Measurements from ENCODE around the gene ADSS1.

The ADSS1 gene

DNA sequence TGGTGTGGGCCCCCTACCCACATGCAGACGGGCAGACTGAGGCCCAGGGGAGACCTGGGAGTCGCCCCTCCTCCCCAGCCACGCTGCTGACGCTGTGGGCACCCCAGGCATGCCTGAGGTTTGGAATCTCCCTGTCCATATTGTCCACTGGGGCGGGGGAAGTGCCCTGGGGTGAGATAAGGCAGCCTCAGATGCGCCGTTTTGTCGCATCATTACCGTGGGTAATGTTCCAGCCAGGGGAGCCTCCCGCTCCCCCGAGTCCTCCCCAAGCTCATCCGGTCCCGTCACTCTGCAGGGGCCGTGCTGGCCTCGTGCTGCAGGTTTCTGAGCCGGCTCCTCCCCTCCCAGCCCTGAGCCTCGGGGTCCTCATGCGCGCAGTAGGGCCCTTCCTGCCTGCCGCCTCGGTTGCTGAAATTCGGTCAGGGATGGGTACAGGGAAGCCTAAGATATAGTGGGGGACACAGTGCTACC, 23.2 kb upstream of the ADSS1 start:
- DNase-seq = no peak

DNA sequence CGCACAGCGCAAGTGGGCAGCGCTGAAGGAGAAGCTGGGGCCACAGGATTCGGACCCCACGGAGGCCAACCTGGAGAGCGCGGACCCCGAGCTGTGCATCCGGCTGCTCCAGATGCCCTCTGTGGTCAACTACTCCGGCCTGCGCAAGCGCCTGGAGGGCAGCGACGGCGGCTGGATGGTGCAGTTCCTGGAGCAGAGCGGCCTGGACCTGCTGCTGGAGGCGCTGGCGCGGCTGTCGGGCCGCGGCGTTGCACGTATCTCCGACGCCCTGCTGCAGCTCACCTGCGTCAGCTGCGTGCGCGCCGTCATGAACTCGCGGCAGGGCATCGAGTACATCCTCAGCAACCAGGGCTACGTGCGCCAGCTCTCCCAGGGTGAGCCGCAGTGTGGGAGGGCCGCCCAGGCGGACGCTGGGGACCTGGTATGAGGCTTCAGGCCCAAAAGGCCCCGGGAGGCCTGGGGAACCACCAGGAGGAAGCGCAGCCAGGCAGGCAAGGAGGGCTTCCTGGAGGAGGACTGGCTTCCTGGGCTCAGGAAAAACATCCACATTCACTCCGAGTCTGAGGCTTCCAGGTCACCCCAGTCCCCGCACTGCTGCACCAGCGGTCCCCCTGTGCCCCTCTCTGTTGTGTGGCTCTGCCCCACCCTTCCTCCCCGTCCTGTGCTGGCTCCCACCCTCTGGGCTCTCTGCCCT, 22.5 kb upstream of the ADSS1 start:
- no peak for DNase-seq

GRCh38 chr14:104702106-104702505, 21.9 kb upstream of the ADSS1 start:
- DNase-seq = no peak

GRCh38 chr14:104702673-104703072, 21.4 kb upstream of the ADSS1 start:
- DNase-seq = no peak

DNA sequence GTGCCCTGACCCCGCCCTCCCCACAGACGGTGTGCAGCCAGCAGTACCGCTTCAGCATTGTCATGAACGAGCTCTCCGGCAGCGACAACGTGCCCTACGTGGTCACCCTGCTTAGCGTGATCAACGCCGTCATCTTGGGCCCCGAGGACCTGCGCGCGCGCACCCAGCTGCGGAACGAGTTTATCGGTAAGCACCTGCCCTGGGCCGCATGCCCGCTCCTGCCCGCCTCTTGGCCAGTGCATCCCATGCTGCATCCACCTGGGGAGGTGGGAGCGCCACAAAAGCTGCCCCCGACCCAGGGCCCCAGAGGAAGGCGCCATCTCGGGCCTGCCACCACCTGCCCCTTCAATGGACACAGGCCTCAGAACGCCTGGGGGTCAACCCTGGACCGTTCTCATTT, 20.8 kb upstream of the ADSS1 start:
- no peak for DNase-seq

DNA sequence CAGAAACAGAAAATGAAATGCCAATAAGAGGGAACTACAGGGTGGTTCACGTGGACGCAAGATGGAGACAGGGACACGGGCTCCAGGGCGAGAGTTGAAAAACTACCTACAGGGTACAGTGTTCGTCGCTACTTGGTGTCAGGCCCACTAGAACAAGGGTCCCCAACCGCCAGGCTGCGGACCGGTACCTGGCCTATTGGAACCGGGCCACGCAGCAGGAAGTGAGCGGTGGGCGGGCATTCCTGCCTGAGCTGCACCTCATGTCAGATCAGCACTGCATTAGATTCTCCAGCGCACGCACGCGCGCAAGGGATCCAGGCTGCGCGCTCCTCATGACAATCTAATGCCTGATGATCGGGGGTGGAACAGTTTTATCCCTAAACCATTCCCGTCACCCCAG, 19.8 kb upstream of the ADSS1 start:
- no peak for DNase-seq

- no peak for DNase-seq
These were observed 18.5 kb upstream of the ADSS1 start for GRCh38 chr14:104705340-104706047.

DNA sequence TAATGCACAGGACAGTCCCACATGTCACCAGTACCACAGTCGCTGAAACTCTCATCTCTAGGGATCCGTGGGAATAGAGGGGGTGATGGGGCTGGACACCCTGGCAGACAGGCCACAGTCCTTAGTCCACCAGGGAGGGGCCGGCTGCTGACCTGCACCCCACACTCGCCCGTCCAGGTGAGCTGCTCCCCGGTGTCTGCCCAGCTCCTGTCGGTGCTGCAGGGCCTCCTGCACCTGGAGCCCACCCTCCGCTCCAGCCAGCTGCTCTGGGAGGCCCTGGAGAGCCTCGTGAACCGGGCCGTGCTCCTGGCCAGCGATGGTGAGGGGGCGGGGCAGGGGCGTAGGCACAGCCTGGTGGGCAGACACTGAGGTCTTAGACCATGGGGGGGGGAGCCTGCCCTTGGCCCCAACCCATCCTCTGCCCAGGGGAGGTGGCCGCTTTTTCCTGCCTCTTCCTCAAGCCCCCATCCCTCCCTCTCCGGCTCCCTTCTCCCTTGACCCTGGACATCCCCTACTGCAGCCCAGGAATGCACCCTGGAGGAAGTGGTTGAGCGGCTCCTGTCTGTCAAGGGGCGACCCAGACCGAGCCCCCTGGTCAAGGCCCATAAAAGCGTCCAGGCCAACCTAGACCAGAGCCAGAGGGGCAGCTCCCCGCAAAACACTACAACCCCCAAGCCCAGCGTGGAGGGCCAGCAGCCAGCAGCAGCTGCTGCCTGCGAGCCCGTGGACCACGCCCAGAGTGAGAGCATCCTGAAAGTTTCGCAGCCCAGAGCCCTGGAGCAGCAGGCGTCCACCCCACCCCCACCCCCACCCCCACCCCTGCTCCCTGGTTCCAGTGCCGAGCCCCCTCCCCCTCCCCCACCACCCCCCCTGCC, 17.1 kb upstream of the ADSS1 start:
- DNase-seq = no peak

DNA sequence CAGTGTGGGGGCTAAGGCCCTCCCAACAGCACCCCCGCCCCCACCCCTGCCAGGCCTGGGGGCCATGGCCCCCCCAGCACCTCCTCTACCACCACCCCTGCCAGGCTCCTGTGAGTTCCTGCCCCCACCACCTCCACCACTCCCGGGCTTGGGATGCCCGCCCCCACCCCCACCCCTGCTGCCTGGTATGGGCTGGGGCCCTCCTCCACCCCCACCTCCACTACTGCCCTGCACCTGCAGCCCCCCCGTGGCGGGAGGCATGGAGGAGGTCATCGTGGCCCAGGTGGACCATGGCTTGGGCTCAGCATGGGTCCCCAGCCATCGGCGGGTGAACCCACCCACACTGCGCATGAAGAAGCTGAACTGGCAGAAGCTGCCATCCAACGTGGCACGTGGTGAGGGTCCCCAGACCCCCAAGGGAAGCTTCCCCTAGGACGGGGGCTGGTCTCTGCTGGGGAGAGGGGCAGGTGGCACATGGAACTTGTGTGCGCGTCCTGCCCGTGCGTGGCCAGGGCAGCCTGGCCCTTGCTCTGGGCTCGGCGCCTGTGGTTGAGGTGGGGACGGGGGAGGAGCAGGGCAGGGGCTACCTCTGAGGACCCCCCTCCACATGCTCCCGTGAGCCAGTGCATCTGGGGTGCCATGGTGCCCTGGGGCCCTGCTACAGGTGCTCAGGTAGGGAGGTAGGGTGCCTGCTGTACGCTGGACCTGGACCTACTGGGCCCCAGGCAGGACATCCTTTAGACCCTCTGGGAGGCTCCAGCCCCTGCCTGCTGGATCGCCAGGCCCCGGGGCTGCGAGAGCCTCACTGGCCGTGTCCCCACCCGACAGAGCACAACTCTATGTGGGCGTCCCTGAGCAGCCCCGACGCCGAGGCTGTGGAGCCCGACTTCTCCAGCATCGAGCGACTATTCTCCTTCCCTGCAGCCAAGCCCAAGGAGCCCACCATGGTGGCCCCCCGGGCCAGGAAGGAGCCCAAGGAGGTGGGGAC, 16.1 kb upstream of the ADSS1 start:
- DNase-seq = no peak

GRCh38 chr14:104708606-104709268, 15.3 kb upstream of the ADSS1 start:
- DNase-seq = no peak

DNA sequence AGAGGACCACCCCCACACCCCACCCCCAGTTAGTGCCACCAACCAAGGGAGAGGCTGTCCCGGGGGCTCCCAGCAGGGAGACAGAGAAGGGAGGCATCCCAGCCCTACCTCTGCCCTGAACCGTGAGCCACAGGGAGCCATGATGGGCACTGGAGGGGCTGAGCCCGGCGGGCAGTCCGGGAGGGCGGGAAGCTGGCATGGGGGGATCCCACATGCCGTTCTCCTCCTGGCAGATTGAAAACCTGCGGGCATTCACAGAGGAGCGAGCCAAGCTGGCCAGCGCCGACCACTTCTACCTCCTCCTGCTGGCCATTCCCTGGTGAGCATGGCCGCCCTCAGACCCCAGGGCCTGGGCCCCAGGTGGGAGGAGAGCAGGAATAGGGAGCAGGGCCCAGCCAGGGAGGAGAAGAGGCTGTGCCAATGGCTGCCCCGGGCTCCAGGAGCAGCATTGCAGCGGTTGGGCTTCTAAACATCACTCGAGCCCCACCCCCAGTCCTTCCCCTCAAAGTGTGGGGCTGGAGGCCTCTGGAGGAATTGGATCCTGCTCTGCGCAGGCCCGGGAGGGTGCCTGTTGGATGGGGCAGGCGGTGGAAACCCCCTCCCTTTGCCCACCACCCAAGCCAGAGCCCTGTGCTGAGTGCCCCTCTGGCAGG, 14.5 kb upstream of the ADSS1 start:
- DNase-seq = no peak

DNA sequence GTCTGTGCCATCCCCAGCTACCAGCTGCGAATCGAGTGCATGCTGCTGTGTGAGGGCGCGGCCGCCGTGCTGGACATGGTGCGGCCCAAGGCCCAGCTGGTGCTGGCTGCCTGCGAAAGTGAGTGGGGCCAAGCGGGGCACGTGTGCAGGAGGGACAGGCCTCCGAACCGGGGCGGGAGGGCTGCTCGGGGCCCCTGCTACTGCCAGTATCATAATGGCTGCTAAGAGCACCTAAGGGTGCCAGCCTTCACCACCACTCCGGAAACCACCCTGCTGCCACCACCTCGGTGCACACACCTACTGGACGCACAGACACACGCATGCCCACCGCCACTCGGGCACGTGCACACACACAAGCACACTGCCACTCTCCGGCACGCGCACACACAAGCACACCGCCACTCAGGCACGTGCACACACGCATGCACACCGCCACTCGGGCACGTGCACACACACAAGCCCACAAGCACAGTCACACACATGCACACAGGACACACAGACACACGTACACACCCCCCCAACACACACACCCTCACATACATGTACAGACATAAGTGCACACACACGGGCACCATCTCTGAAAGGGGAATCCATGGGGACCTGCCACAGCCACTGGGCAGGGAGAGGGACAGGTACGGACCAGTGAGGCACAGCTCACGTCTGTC, 13.8 kb upstream of the ADSS1 start:
- no peak for DNase-seq

DNA sequence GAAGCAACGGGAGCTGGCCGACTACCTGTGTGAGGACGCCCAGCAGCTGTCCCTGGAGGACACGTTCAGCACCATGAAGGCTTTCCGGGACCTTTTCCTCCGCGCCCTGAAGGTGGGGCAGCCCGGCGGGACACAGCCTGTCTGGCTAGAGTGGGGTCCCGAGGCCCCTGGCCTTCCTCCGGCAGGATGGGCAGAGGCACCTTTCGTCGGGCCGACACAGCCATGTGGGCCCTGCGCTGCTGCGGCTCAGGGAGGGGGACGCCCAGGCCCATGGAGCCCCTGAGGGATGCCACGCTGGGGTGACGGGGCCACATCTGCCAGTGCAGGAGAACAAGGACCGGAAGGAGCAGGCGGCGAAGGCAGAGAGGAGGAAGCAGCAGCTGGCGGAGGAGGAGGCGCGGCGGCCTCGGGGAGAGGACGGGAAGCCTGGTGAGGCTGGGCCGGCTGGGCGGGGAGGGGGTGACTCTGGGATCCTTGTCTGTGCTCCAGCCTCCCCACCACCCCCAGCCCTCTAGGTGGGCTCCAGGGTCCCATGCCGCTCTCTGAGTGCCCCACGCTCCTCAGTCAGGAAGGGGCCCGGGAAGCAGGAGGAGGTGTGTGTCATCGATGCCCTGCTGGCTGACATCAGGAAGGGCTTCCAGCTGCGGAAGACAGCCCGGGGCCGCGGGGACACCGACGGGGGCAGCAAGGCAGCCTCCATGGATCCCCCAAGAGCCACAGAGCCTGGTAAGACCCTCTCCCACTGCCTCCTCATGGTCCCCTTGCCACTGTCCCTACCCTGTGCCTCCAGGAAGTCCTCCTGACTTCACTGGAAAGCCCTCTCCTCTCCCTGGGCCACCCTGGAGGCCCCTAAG, 10.9 kb upstream of the ADSS1 start:
- no peak for DNase-seq

DNA sequence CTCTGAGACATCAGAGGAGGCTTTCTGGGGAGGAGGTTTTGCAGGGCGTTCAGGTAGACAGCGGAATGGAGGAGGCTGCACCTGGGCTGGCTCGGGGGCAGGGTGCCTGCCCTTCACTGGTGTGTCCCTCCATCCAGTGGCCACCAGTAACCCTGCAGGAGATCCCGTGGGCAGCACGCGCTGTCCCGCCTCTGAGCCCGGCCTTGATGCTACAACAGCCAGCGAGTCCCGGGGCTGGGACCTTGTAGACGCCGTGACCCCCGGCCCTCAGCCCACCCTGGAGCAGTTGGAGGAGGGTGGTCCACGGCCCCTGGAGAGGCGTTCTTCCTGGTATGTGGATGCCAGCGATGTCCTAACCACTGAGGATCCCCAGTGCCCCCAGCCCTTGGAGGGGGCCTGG, 10.0 kb upstream of the ADSS1 start:
- DNase-seq = no peak

DNA sequence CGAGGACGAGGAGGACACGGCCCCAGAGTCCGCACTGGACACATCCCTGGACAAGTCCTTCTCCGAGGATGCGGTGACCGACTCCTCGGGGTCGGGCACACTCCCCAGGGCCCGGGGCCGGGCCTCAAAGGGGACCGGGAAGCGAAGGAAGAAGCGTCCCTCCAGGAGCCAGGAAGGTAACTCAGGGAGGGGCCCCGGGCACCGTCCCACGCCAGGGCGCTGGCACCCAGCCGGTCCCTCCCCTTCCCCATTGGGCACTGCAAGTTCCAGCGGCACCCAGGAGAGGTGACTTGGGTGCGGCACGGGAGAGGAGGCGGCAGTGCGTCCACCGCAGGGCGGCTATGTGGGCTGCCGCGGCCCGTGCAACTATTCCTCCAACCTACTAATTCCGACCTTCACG, 9.3 kb upstream of the ADSS1 start:
- no peak for DNase-seq

- no peak for DNase-seq
These were observed 8.6 kb upstream of the ADSS1 start for GRCh38 chr14:104715416-104715815.

DNA sequence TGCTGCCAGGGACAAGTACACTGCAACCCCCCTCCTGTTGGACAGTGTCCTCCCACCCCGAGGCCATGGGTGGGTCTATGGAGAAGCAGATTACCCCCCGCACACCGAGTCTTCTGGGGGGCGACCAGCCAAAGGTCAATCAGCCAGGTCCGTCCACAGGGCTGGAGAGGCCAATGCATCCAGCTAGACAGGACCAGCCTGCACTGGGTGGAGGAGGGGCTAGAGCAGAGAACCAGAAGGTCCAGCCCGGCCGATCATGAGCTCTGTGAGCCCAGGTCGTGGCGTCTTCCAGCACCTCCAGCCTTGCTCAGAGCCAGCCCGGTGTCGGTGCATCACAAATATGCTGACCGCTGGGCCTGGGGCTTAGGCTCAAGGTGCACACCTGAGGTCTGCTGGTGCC, 8.2 kb upstream of the ADSS1 start:
- DNase-seq = no peak

- no peak for DNase-seq
These were observed 6.9 kb upstream of the ADSS1 start for GRCh38 chr14:104717137-104717536.

DNA sequence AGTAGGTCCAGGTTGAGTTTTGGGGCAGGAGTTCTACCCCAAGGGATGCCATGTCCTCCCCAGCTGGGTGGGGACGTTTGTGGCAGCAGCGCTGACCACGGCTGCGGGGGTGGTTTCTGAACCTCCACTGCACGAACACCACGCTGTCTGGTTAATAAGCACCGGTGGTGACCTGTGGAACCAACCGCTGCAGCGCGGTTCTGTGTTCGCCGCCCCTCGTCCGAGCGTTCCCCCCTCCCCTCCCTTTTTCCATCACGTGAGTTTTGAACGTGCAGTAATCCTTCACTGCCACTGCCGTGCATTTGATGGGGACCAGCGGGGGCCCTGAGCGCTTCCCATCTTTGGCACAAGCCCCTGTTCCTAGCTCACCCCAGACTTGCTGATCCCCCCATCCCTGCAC, 6.4 kb upstream of the ADSS1 start:
- DNase-seq = no peak

DNA sequence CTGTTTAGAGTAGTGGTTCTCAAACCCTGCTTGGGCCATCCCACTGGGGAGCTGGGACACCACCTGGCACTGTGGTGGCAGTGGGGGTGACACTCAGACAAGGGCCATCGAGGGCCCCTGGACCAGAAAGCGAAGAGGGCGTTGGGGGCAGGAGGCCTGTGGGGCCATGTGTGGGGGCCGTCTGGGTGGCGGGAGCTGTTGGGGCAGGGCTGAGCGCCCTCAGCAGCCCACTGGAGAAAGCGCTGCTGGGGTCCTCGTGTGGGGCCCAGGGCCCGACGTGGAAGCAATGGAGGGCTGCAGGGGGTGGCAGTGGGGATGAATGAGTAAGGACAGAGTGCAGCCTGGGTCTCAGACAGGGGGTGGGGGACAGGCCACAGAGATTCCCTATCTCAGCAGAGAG, 5.9 kb upstream of the ADSS1 start:
- DNase-seq = no peak
